ENCODE results near the gene PI4KA. TPM values are rescaled to one million over a fixed set of nuclear protein-coding genes. Genes with fewer than 3 reads are reported as not detected.

PI4KA gene
- total RNA-seq, 1 experiment from 2014 or later: 65.8 TPM

GRCh38 chr22:20725987-20726558, 132.5 kb downstream of the PI4KA start:
- H3K9me3 Mint-ChIP-seq: no peaks in the 10 kb centered on the region
- Histone ChIP-seq H3K79me2 (ENCODE audit: insufficient read depth, low read length) (no peaks in the 10 kb centered on the region), H3K27ac (ENCODE audit: insufficient read length, low read depth, low read length) (no peak overlapping the region), H2AFZ (ENCODE audit: low read length) (no peak overlapping the region), H3K18ac (ENCODE audit: insufficient read length, low read depth, low read length) (no peak overlapping the region), H2BK120ac (ENCODE audit: low read depth, low read length, poor library complexity, severe bottlenecking) (no peak overlapping the region), H3T11ph (ENCODE audit: low read length) (no peak overlapping the region), H3K9ac (ENCODE audit: extremely low read depth, insufficient read length, low read length) (no peak overlapping the region), H2BK20ac (ENCODE audit: low read depth, low read length, poor library complexity, severe bottlenecking) (no peak overlapping the region), H3K4ac (ENCODE audit: low read depth, low read length) (no peak overlapping the region), H4K5ac (ENCODE audit: insufficient read length, low read depth, low read length) (no peak overlapping the region), H3K23ac (ENCODE audit: insufficient read length, low read depth, low read length) (no peak overlapping the region), H3K23me2 (ENCODE audit: insufficient read length, low read depth, low read length, poor library complexity, severe bottlenecking) (no peaks in the 10 kb centered on the region), H3K56ac (ENCODE audit: insufficient read length, low read depth, low read length) (no peak overlapping the region), H3K79me1 (ENCODE audit: insufficient read depth, low read depth, low read length, poor library complexity, severe bottlenecking) (no peaks in the 10 kb centered on the region), H3K27me3 (ENCODE audit: insufficient read depth, low read length) (no peaks in the 10 kb centered on the region), H2BK12ac (ENCODE audit: insufficient read length, low read depth, low read length) (no peak overlapping the region), H4K91ac (ENCODE audit: insufficient read length, low read depth, low read length) (no peak overlapping the region), H4K20me1 (ENCODE audit: control insufficient read depth, insufficient read depth, insufficient read length) (no peaks in the 10 kb centered on the region), H2BK5ac (ENCODE audit: insufficient read length, low read length) (no peak overlapping the region), H4K8ac (replicated peaks; ENCODE audit: insufficient read length, low read depth, low read length) (no peak overlapping the region), H2BK15ac (ENCODE audit: low read depth, low read length) (no peak overlapping the region), H3K9me3 (ENCODE audit: control insufficient read depth, low read depth, low read length) (no peaks in the 10 kb centered on the region), H3K14ac (ENCODE audit: insufficient read depth, low read length) (no peak overlapping the region), H3K4me1 (ENCODE audit: insufficient read depth, low read length) (no peaks in the 10 kb centered on the region), H2AK5ac (ENCODE audit: insufficient read length, low read length) (no peak overlapping the region), H3K4me2 (ENCODE audit: insufficient read depth, insufficient read length, low read length) (no peak overlapping the region)
- WGBS (ENCODE audit: extremely low coverage, insufficient read length, low lambda C conversion rate): no CpG with 5 or more reads among the region's 11 CpGs
- no peak for TF ChIP-seq CTCF (conservative IDR thresholded peaks at IDR 0.05)
- H3K36me3 Mint-ChIP-seq (ENCODE audit: insufficient read depth in 1 of 3, low read depth in 3 of 3): peaks cover 3 to 35% (median 10%) of the 10 kb centered on the region in 3 experiments; a peak in 4 of 7 replicates
- no peaks in the 10 kb centered on the region for H3K27me3 Mint-ChIP-seq (ENCODE audit: low read depth)
- DNase-seq: no peak
- H3K27ac Mint-ChIP-seq: peak overlapping the region in 1 of 3 experiments; percentile 85; a peak in 2 of 7 replicates
- no peak overlapping the region for H3K4me3 Mint-ChIP-seq
- H3K4me1 Mint-ChIP-seq: no peaks in the 10 kb centered on the region
